EH (cell line): ENCODE measurements around the gene SCYGR4.

Source experiments
- DNase-seq: peaks from one replicate; pipeline ENCODE4 v3.0.0-alpha.2; 2015; ENCODE audit warnings: low read depth

SCYGR4 gene

DNA sequence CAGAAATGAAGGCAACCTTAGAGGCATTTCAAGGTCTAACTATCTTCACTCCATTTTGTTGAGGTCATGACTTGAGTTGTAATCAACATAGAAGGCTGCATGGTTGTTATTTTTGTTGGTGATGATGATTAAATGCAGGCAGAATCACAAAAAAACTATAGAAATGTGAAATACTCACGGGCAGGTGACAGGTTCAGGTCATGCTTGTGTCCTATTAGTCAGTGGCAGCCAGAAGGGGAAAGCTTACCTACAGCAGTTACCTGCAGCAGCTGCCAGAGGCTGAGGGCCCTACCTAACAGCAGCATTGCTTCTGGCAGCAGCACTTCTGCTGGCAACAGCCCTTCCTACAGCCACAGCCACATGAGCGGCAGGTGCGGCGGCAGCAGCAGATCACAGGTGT lies 3.1 kb upstream of the SCYGR4 start:
- DNase-seq: no peak

DNA sequence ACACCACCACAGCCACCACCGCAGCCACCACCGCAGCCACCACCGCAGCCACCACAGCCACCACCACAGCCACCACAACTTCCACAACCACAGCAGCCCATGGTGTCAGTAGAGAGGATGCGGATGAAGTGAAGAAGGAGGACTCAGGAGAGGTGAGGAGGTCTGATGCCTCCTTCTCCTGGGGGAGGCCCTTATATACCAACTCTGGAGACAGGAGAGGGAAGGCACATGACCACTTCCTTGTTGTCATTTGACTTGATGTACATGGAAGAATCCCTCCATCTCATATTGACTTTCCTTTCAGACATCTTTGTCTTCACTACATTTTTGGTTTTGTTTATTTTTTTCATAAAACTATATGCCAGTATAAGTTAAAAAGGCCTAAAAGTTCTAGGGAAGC lies 2.6 kb upstream of the SCYGR4 start, which contains the start of gene SCYGR3:
Gene SCYGR3, minus strand, starts transcription at position 101 of the 400 bp plus-strand sequence. Its CDS starts 0 bp downstream, at position 101.
- DNase-seq: no peak

DNA sequence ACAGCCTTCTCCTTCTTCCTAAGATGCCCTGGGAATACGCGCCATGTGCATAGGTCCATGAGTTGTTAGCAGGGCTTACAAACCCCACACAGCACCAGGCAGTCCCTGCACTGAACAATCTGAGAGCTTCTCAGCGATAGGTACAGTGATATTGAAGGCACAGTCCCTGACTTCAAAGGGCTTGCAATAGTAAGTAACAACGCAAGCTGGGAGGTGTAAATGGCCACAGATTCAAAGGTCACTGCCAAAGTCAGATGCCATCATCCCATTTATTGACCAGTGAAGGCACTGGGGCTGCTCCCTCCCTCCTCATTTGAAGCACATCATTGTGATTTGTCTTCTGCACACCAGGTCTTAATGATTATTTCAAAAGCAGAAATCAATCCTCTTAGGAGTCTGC lies 2.1 kb upstream of the SCYGR4 start:
- DNase-seq: no peak

DNA sequence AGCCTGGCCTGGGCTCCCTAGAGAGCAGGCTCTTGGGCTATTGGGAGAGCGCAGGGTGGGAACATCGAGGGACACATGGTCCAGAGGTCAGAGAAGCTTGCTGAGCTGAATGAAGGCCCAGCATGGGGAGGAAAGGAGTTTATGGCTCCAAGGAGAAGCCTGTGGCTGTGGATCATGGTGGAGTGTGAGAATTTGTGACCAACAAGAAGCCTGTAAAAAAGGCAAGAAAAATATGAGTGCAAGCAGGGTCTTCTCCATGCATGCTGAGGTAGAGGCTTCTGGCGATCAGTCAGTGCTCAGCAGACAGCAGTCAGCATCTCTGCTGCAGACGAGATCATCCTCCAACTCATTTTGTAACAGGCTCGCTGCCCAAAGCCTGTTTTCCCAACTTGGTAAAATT lies 1.4 kb upstream of the SCYGR4 start:
- DNase-seq: no peak

DNA sequence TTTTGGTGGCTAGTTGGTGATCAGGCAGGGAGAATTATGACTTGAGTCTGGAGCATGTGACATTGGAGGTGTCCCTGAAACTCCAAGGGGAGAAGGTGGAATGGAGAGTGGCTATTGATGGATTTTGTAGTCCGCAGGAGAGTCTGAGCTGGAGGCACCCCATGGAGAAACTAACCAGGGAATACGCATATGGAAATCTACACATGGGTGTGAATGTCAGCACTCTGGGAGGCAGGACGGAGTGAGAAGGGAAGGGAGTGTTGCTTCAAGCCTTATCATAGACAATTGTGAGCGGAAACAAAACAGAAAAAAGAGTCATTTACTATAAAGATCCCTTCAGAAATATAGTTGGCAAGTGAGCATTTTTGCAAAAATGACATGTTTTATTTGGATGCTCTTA lies 667 bp upstream of the SCYGR4 start:
- no peak for DNase-seq

DNA sequence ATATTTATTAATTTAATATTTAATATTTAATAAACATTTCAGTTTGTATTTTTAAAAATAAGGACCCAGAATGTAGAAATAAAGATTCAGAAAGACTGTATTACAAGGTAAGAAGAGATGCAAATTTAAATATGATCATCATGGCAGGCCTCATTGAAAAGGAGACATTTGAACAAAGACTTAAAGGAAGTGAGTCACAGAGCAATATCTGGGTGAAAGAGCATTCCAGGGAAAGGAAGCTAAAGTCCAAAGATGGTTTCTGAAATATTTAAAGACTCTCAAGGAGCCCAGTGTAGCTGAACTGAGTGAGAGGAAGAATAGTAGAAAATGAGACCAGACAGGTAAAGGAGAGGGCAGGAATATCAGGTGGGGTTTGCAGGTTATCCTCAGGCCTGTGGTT lies 5.9 kb downstream of the SCYGR4 start:
- DNase-seq: peak; percentile 79

DNA sequence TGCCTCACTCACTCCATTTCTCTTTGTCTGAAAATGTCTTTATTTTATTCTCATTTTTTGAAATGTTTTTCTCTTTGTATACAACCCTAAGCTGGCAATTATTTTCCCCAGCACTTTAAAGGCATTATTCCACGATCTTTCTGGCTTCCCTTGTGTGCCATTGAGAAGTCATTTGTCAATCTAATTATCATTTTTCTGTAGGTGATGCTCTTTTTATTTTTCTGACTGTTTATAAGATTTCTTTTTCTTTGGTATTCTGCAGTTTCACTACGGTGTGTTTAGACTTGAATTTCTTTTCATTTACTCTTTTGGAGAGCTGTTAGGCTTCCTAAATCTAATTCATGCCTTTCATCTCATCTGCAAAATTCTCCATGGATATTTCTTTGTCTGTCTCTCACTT lies 8.1 kb downstream of the SCYGR4 start:
- no peak for DNase-seq

DNA sequence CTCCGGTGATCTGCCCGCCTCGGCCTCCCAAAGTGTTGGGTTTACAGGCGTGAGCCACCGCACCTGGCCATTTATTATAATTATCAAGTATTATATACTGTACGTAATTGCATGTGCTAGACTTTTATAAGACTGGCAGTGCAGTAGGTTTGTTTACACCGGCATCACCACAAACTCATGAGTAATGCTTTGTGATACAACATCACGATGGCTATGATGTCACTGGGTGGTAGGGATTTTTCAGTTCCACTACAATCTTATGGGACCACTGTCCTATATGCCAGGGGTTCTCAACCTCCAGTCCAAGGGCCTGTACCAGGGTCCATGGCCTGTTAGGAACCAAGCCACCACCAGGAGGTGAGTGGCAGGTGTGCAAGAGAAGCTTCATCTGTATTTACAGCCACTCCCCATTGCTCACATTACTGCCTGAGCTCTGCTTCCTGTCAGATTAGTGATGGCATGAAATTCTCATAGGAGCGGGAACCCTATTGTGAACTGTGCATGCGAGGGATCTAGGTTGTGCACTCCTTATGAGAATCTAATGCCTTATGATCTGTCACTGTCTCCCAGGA lies 9.4 kb downstream of the SCYGR4 start:
- no peak for DNase-seq

DNA sequence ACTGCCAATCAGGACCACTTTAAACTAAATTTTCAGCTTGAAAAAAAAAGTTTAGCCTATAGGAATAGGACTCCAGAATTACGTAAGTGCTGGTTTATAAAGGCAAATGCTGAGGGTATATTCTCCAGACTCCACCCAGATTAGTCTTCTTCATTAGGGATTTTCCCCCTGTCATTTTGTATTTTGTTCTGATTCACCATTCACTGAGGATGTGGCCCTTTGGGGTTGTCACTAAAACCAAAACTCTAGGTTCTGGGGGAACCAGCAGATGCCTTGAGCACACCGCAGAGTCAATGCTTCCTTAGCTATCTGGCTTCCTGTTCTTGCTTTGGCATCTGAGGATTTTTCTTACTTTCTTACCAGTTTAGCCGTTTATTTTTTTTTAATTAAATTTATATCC lies 10.5 kb downstream of the SCYGR4 start:
- DNase-seq: no peak

DNA sequence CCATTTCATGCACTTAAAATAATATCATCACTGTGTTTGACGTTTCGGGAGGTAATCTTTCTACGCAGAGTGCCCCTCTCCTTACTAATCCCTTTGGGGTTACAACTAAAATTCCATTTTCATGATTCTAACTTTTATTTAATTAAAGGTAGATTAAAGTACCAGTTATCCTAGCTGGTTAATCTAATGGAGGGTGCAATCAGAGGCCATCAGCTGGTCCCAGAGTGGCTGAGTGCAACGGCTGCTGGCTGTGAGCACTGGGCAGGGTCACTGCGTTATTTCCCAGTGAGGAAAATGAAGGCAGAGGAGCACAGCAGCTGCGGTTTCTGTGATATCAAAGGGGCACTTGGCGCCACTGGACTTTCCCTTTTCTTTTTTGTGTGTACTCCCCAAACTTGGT lies 12.1 kb downstream of the SCYGR4 start:
- no peak for DNase-seq

DNA sequence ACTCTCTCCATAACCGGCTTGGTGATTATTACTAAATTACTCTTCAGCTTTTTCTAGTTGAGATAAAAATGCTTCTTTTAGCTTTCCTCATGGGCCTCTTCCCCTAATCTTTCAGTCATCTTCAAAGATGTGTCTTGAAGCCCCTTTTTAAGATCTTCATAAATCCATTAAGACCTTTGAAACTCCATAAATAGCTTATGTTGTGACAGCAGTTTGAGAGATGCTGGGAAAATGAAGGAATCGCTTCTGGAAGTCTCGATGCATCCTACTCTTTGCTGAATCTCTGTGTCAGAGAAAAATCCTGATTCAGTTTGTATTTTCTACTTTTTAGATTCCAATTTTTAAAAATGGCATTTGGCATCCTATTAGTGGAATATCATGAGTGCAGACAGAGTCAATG lies 13.0 kb downstream of the SCYGR4 start:
- no peak for DNase-seq

DNA sequence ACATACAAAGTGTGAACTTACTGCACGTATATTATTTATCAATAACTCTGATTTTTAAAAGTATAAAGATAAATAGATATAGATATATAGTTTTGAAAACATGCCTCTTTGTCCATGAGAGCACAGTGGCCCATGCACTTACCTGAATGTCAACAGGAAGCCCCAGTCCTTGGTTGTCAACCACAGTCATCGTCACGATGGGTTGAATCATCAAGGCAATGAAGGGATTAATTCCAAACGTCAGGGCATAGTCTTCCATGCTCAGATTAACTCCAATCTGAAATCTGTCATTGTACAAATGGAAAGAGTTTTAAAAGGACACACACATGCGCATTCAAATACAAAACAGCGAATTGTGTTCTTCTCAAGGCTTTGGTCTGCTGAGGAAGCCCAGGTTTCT lies 15.5 kb downstream of the SCYGR4 start:
- no peak for DNase-seq

DNA sequence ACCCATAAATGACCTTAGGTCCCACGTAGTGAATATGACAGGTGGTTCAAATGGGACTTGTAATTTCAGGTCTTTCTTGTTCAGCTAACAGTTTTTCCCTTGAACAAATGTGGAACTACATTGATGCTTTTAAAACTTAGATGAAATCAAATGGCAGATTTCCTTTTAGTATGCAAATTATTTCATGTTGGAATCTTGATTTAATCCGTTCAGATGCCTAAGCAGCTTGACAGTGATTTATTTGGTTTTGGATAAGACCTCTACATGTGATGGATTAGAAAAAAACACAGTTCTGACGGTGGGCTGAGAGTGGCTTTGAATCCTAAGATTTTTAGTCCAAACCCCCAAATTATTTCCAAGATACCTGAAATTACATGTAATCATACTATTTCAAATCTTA lies 16.9 kb downstream of the SCYGR4 start:
- no peak for DNase-seq

DNA sequence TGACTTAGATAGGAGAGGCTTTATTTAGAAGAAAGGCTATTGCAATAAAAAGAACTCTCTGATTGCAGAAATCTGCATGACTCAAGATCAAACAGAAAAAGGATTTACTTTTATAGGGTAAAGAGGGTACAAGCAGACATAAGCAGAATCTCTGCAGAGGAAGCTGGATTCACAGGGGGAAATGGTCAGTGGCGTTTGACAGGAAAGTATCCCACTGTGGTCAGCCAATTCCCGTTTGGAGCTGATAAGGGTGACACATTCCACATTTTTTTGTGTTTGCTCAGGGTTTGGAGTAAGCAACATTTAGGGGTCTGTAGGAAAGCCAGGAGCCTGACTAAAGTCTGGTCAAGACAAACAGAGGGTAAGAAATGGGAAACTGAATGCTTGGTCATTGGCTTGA lies 25.4 kb downstream of the SCYGR4 start:
- DNase-seq: no peak

DNA sequence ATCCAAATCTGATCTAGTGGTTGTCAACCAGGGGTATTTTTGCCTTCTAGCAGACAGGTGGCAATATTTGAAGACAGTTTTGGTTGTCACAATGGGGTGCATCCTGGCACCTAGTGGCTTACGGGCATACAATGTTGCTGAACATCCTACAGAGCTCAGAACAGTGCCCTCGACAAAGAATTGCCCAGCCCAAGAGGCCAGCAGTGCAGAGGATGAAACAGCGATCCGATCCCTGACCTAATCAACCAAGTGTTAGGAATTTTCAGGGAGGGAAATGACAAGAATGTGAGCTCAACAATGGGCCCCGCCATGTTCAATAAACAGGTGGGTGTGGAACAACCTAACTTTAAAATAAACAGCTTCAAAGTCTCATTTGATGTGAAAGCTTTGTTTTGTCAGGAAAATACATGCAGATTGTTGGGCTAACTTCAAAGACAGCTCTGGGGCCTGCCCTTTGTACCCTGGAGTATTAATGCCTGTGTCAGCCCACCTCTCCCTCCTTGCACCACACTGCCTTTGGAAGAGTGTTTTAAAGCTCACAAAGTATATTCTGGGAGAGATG lies 26.8 kb downstream of the SCYGR4 start:
- DNase-seq: no peak

DNA sequence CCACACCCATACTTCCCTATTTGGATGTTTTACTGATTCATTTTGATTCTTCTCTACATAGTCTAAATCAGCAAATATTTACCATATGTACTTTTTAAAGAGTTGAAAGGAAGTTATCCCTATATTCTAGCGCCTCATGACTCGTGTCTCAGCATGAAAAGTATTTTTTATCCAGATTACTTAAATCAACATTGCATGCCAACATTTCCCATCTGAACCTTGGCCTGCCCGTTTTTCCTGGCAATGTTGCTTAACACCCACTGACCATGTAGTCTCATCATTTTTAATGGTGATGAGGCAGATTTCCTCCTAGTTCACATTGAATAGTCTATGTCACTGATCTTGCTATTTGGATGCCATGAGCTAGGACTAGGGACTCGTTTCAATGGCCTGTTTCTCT lies 36.1 kb downstream of the SCYGR4 start:
- peak; percentile 64 for DNase-seq

DNA sequence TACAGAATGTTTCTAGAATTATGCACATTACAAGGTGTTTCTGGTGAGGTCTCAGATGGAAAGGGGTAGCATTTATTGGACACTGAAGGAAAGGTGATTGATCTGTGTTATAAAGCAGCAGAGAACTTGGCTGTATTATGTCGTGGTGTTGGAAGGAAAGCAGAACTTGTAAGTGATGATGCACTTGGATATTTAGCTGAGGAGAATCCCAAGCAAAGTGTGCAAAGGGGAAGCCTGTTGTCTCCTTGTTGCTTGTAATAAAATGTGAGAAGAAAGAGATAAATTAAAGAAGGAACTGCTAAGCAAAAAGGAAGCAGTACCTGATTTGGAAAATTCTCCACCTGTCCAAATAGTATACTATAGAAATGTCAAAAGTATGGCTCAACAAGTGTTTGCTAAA lies 37.1 kb downstream of the SCYGR4 start:
- DNase-seq: no peak

DNA sequence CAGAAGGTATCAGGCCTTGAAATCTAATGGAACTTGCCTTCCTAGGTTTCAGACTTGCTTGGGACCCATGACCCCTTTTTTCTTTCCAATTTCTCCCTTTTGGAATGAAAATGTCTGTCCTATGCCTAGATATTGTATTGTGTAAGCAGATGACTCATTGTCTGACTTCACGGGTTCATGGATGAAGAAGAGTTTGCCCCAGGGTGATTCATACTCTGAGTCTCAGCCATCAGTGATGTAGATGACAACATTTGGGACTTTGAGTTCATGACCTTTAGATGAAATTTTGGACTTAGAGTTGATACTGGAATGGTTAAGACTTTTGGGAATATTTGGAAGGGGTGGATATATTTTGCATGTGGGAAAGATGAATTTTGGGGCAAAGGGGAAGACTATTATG lies 38.2 kb downstream of the SCYGR4 start:
- peak; percentile 92 for DNase-seq

DNA sequence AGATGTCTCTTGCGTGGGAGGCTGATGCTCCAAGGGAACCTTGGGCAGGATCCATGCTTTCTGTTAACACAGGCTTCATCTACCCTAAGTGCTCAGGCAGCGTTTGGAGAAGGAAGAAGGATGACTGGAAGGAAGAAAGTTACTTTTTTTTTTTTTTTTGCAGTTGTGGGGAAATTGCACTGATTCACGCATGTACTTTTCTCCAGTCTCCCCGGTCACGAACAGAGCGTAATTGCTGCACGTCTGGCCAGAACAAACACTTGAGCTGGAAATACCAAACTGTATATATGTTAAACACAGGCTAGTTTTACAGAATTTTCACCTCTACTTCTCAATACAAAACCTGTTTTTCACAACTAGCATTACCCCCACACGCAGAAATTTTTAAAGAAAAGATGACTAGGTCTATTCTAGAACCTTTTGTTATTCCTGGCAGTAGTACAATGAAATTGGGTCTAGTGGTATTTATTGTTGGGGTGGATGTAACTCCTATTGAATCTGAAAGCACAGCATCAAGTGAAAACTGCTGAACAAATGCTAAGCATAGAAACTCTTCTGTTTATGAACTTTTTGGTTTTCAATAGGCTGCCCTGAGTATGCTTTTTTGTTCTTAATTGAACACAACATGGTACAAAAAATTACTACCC lies 40.0 kb downstream of the SCYGR4 start:
- no peak for DNase-seq

DNA sequence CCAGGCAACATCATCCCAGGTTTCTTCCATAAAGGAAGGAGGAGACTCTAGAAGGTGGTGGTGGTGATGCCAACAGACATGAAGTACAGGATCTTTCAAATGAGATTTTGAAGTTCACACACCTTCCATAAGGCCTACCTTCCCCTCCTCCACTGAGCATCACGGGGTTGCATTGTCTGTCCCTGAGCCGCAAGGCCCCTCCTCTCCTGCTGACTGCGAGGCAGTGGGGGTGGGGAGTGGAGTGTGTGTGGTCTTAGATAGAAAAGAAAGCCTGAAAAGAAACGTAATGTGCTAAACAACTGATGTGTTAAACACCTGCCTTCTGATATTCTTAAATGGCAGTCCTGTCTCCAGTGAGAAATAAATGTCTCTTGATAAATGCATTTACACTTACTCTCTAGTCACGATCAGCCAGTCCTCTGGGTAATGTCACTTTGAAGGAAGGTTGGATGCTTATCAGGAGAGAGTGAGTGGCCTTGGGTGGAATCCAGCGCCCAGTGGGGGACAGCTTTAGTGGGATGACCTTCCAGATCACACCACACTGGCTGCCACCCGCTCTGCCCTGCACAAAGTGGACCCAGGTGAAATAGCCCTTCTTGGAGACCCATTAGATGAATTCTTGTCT lies 43.8 kb downstream of the SCYGR4 start:
- DNase-seq: no peak

DNA sequence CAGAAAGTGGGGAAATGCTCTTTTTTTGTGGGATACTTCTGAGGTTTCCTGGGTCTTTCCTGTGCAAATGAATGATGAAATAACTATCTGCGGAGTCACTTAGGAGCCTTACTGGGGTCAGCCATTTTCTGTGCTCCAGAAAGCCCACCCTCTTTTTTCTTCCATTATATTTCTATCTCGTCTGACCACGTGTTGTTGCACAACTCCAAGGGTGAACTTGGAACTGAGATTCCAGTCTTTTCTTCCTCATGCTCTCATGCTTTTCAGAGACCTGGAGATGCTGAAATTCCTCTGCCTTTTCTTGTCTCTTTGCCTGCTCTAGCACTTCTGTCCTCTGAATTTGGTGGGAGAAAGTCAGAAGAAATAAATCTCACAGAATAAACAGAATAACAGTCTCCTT lies 44.5 kb downstream of the SCYGR4 start:
- DNase-seq: no peak

DNA sequence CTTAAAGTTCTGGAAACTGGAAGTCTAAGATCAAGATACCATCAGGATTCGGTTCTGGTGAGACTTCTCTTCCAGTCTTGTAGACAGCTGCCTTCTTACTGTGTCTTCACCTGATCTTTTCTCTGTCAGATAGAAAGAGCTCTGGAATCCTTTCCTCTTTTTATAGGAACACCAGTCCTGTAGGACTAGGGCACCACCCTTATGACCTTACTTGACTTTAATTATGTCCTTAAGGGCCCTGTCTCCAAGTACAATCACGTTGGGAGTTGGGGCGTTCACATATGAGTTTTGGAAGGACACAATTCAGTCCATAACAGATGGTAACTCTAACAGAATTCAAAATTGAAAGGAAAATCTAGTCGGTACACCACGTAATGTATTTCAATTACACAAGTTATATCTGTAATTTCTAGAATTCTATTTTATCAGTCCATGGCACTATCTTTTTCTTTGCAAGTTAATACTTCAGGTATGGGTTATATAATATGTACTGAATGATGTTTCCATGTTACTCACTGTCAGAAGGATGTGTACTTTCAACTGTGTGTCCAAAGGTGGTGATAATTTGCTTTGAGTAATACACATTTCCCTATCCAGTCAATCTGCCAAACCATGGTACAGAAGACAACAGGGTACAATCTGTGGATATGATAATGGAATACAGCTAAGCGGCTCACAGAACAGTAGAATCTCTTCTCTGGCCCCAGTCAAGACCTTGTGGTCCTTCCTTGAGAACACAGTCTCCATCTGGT lies 48.1 kb downstream of the SCYGR4 start:
- DNase-seq: no peak
